GM19438 (cell line): ENCODE measurements around the gene WBP2NL.

Source experiments
- ATAC-seq: cut with Tn5 transposase; IDR thresholded peaks from one replicate; pipeline ENCODE4 v1.9.1; 2021; ENCODE audit warnings: low read depth; ENCODE audit not compliant: unreplicated experiment

WBP2NL gene

GRCh38 chr22:42025421-42025820 lies 26.8 kb downstream of the WBP2NL start:
- ATAC-seq, result no peak

GRCh38 chr22:42026705-42027104 lies 28.1 kb downstream of the WBP2NL start:
- ATAC-seq, result no peak

GRCh38 chr22:42033263-42034181 lies 34.9 kb downstream of the WBP2NL start:
- no peak for ATAC-seq

GRCh38 chr22:42035256-42035655 lies 36.7 kb downstream of the WBP2NL start:
- ATAC-seq, result no peak

GRCh38 chr22:42039271-42039670 lies 40.7 kb downstream of the WBP2NL start:
- no peak for ATAC-seq

- ATAC-seq, result no peak
Measured at GRCh38 chr22:42041784-42042183, 43.2 kb downstream of the WBP2NL start.

GRCh38 chr22:42050641-42051180 lies 52.1 kb downstream of the WBP2NL start:
- ATAC-seq, result no peak

GRCh38 chr22:42052765-42053164 lies 54.2 kb downstream of the WBP2NL start:
- ATAC-seq, result no peak

GRCh38 chr22:42056757-42057511 lies 58.3 kb downstream of the WBP2NL start:
- no peak for ATAC-seq

- no peak for ATAC-seq
Measured at GRCh38 chr22:42060489-42060888, 61.9 kb downstream of the WBP2NL start.

- ATAC-seq, result no peak
Measured at GRCh38 chr22:42061041-42061440, 62.5 kb downstream of the WBP2NL start.

GRCh38 chr22:42062506-42063170 lies 64.0 kb downstream of the WBP2NL start:
- ATAC-seq, result no peak

- ATAC-seq, result no peak
Measured at GRCh38 chr22:42064629-42065028, 66.0 kb downstream of the WBP2NL start.

- no peak for ATAC-seq
Measured at GRCh38 chr22:42065438-42066125, 67.0 kb downstream of the WBP2NL start.

GRCh38 chr22:42066126-42066761 lies 67.7 kb downstream of the WBP2NL start:
- no peak for ATAC-seq

GRCh38 chr22:42066937-42067336 lies 68.3 kb downstream of the WBP2NL start:
- no peak for ATAC-seq

GRCh38 chr22:42067671-42068251 lies 69.2 kb downstream of the WBP2NL start:
- no peak for ATAC-seq

GRCh38 chr22:42068291-42068690 lies 69.7 kb downstream of the WBP2NL start:
- ATAC-seq, result no peak

GRCh38 chr22:42069801-42070516 lies 71.4 kb downstream of the WBP2NL start:
- peak; percentile 14 for ATAC-seq
